WI38 (cell line): ENCODE results near the gene HEPACAM.

Experiments used
- H3K4me3 ChIP-seq: 2 replicates; pipeline ENCODE4 v1.5.1; 2011; ENCODE audit warnings: low read depth, mild to moderate bottlenecking, control low read depth, low read length
- TF ChIP-seq, protein P1 (sequence below): IDR thresholded peaks from 2 replicates; pipeline ENCODE4 v1.5.1; 2012; ENCODE audit warnings: low read depth, mild to moderate bottlenecking, control low read depth, low read length

Gene HEPACAM

DNA sequence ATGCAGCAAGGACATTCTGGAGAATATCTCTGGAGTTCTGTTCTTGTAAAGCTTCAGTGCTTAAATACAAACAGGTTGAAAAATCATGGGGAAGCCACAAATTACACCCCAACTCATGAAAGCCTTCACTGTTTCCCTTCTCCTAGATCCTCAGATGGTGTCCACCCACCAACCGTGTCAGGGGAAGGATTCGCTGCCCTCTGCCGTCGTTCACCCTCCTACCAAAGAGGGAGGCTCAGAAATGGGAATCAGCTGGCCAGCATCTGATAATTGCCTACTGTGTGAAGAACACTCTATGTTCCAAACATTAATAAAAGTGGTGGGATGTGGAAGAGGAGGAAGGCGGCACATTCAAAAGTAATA lies 7.4 kb upstream of the HEPACAM start:
- no peak overlapping the region for H3K4me3 ChIP-seq
- TF ChIP-seq, protein P1, sequence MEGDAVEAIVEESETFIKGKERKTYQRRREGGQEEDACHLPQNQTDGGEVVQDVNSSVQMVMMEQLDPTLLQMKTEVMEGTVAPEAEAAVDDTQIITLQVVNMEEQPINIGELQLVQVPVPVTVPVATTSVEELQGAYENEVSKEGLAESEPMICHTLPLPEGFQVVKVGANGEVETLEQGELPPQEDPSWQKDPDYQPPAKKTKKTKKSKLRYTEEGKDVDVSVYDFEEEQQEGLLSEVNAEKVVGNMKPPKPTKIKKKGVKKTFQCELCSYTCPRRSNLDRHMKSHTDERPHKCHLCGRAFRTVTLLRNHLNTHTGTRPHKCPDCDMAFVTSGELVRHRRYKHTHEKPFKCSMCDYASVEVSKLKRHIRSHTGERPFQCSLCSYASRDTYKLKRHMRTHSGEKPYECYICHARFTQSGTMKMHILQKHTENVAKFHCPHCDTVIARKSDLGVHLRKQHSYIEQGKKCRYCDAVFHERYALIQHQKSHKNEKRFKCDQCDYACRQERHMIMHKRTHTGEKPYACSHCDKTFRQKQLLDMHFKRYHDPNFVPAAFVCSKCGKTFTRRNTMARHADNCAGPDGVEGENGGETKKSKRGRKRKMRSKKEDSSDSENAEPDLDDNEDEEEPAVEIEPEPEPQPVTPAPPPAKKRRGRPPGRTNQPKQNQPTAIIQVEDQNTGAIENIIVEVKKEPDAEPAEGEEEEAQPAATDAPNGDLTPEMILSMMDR: no peak

DNA sequence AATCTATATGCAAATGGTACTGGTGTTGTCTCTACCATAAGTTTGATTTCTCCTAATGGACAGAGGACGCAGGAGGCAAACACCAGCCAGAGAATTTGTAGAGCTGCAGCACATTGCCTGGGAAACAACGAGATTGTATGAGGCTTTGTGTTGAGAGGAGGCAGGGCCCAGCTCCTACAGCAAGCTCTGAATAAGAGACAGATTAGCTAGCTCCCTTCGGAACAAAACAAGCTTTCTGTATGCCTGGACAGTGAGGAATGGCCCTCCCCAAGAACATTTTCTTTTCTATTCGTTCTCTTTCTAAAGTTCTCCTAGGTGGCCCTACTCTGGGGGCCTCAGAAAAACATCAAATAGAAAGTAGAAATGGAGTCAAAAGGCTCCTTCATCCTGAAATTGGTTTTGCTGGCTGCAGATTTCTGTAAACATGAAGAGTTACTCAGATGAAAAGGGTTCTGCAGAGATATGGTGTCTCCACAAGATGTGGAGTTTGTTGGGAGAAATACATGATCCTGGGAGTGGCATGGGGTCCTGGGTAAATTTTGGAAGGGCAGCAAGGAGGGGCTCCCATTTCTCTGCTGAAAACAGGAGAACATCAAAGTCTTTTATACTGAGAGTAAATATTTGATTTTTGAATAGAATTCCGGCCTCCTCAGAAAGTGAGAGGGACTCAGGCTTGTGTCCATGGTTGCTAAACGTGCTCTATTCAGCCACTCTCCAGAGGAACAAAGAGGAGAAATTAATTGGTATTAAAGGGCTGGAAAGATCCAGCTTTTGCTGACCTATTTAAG lies 6.8 kb upstream of the HEPACAM start:
- H3K4me3 ChIP-seq: no peak overlapping the region
- TF ChIP-seq, protein P1: no peak

DNA sequence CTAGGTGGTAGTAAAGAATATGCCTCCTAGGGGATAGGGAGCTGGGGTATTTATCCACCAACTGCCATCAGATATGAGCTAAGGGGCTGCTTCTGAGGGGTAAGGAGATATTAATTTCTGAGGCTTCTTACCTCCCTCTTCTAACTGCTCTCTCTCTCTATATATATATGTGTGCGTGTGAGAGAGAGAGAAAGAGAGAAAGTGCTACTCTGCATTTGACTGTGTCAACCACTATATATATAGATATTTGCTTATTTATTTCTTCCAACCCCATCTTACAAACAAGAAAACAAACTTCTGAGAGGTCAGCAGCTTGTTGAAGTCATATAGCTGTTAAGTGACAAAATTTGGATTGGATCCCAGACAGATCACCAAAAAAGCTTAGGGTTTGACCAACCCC lies 5.9 kb upstream of the HEPACAM start:
- TF ChIP-seq, protein P1: no peak
- no peak overlapping the region for H3K4me3 ChIP-seq

DNA sequence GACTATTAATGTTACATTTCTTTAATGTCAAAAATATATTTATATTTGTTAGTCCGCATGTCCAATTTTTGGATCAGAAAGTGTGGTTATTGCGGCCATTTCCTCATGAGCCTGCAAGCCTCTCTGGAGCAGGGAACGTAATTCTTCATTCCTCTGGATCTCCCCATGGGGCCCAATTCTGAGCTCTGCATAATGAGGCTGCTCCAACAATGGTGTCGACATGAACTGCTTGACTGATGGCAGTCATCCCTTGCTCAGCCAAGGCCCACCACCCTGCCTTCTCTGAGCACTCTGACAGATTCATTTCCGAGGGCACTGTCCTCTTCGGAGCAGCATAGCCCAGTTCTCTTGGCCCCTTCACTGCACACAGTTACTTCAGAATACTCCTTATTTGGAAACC lies 3.1 kb upstream of the HEPACAM start:
- TF ChIP-seq, protein P1: no peak
- H3K4me3 ChIP-seq: no peak overlapping the region

DNA sequence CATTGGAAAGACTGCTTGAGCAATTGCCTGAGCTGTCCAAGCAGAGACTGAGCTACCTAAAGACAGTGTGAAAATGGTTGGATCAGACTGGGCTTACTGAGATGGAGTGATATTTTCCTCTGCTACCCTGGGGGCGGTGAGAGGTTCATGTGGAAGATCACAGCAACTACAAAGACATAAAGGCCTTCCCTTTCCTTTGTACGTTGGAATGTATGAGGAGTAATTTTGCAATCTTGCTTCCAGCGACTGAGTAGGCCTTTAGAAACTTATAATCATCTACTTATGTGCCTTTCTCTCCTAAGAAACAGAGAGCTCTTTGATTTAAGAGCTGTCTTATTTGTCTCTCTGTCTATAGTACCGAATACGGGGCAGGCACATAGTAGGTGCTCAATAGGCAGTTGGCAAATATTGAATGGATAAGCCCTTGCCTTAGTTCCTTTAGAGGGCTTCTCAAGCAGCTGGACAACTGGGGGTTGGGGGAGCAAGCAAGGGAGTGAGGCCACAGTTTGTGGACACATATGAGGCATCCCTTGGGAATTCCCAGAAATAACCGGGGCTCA lies 2.4 kb upstream of the HEPACAM start:
- TF ChIP-seq, protein P1: no peak
- H3K4me3 ChIP-seq: no peak overlapping the region

DNA sequence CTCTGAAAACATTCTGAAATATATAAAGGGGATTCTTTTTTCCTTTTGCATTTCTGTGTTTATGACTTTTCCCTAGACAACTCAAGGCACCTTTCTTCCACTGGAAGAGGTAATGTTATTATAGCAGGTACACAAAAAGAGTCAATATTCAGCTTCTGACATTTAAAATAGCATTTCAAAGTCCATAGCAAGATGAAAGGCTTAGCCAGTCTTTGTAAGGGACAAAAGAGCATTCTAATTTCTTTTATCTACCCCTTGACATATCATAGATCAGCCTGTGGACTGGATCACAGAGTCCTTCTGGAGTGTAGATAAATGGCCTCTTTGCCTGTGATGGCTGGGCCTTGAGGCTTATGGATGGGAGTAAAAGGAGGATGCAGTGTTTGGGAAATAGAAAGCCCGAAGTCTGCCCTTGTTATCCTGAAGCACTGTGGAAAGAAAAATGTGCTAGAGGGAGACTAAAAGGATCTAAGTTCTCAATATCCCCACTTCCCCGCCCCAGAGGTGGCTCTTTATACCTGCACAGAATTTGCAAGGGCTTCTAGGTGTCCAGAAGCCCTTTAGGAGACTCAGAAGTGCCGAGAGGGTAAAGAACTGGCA lies 1.6 kb upstream of the HEPACAM start:
- H3K4me3 ChIP-seq: no peak overlapping the region
- TF ChIP-seq, protein P1: no peak
